SK-N-SH treated with all-trans-retinoic acid at 6 μM for 48 hours (cell line): ENCODE results near the gene MTERF2.

Experiments
- ATAC-seq: fragments of 200-7000 bp; cut with Tn5 transposase; 3 replicates; pipeline ENCODE4 v1.9.1; 2020; ENCODE audit warnings: mild to moderate bottlenecking, moderate library complexity
- ARNTL ChIP-seq: fragments of 450-650 bp; formaldehyde crosslinking; IDR thresholded peaks from 2 replicates; pipeline ENCODE4 v1.5.0; 2020; ENCODE audit warnings: low read depth, mild to moderate bottlenecking, moderate library complexity, borderline replicate concordance
- BACH2 ChIP-seq: fragments of 250-450 bp; sonication (Bioruptor Pico); IDR thresholded peaks from 2 replicates; pipeline ENCODE4 v1.9.0; 2021; ENCODE audit warnings: mild to moderate bottlenecking, borderline replicate concordance
- CREB5 ChIP-seq: fragments of 250-450 bp; sonication (Bioruptor Pico); IDR thresholded peaks from 2 replicates; pipeline ENCODE4 v1.5.1; 2020; ENCODE audit warnings: low read depth, mild to moderate bottlenecking, moderate library complexity
- CSDC2 ChIP-seq: fragments of 250-450 bp; sonication (Bioruptor Pico); IDR thresholded peaks from 2 replicates; pipeline ENCODE4 v1.5.0; 2020; ENCODE audit warnings: mild to moderate bottlenecking, moderate library complexity
- CSRNP3 ChIP-seq: fragments of 250-450 bp; sonication (Bioruptor Pico); IDR thresholded peaks from 2 replicates; pipeline ENCODE4 v1.5.1; 2021; ENCODE audit warnings: mild to moderate bottlenecking, moderate library complexity
- ESRRG ChIP-seq: fragments of 250-450 bp; sonication (Bioruptor Pico); IDR thresholded peaks from 2 replicates; pipeline ENCODE4 v1.6.1; 2021; ENCODE audit warnings: mild to moderate bottlenecking
- GLIS3 ChIP-seq: fragments of 250-450 bp; sonication (Bioruptor Pico); IDR thresholded peaks from 2 replicates; pipeline ENCODE4 v1.5.0; 2020; ENCODE audit warnings: mild to moderate bottlenecking, moderate library complexity
- OSR1 ChIP-seq: fragments of 250-450 bp; sonication (Bioruptor Pico); IDR thresholded peaks from 2 replicates; pipeline ENCODE4 v1.8.0; 2022; ENCODE audit warnings: moderate library complexity, mild to moderate bottlenecking, inconsistent platforms
- PATZ1 ChIP-seq: fragments of 250-450 bp; sonication (Bioruptor Pico); IDR thresholded peaks from 2 replicates; pipeline ENCODE4 v1.8.0; 2020; ENCODE audit warnings: mild to moderate bottlenecking, moderate library complexity, borderline replicate concordance
- POU6F1 ChIP-seq: fragments of 250-450 bp; sonication (Bioruptor Pico); IDR thresholded peaks from 2 replicates; pipeline ENCODE4 v1.8.0; 2021; ENCODE audit warnings: low read depth, mild to moderate bottlenecking, moderate library complexity, borderline replicate concordance
- PPARA ChIP-seq: fragments of 250-450 bp; sonication (Bioruptor Pico); IDR thresholded peaks from 2 replicates; pipeline ENCODE4 v1.5.0; 2020; ENCODE audit warnings: mild to moderate bottlenecking, borderline replicate concordance
- RARB ChIP-seq: fragments of 250-450 bp; sonication (Bioruptor Pico); IDR thresholded peaks from 2 replicates; pipeline ENCODE4 v1.8.0; 2021; ENCODE audit warnings: mild to moderate bottlenecking, moderate library complexity
- SNAI2 ChIP-seq: fragments of 250-450 bp; sonication (Bioruptor Pico); IDR thresholded peaks from 2 replicates; pipeline ENCODE4 v1.5.0; 2020; ENCODE audit warnings: mild to moderate bottlenecking, moderate library complexity
- TCF4 ChIP-seq: fragments of 250-450 bp; sonication (Bioruptor Pico); IDR thresholded peaks from 2 replicates; pipeline ENCODE4 v1.8.0; 2021; ENCODE audit warnings: mild to moderate bottlenecking, moderate library complexity, borderline replicate concordance
- TOX ChIP-seq: fragments of 250-450 bp; sonication (Bioruptor Pico); IDR thresholded peaks from 2 replicates; pipeline ENCODE4 v1.8.0; 2021; ENCODE audit warnings: mild to moderate bottlenecking, moderate library complexity, borderline replicate concordance
- TSHZ2 ChIP-seq: fragments of 250-450 bp; sonication (Bioruptor Pico); IDR thresholded peaks from 2 replicates; pipeline ENCODE4 v1.5.0; 2020; ENCODE audit warnings: mild to moderate bottlenecking, moderate library complexity
- ZC3H10 ChIP-seq: fragments of 250-450 bp; sonication (Bioruptor Pico); IDR thresholded peaks from 2 replicates; pipeline ENCODE4 v1.5.1; 2021; ENCODE audit warnings: mild to moderate bottlenecking, moderate library complexity
- ZFP3 ChIP-seq: fragments of 250-450 bp; sonication (Bioruptor Pico); IDR thresholded peaks from 2 replicates; pipeline ENCODE4 v1.5.0; 2020; ENCODE audit warnings: mild to moderate bottlenecking, moderate library complexity
- ZFP30 ChIP-seq: fragments of 450-650 bp; formaldehyde crosslinking; IDR thresholded peaks from 2 replicates; pipeline ENCODE4 v1.5.0; 2022; ENCODE audit warnings: mild to moderate bottlenecking, moderate library complexity
- ZNF565 ChIP-seq: fragments of 450-650 bp; formaldehyde crosslinking; conservative IDR thresholded peaks from 2 replicates; pipeline ENCODE4 v1.5.0; 2020; ENCODE audit warnings: low read depth, mild to moderate bottlenecking, moderate library complexity
- ZNF70 ChIP-seq: fragments of 450-650 bp; formaldehyde crosslinking; IDR thresholded peaks from 2 replicates; pipeline ENCODE4 v1.5.0; 2020; ENCODE audit warnings: mild to moderate bottlenecking, moderate library complexity
- ZNF8 ChIP-seq: fragments of 450-650 bp; formaldehyde crosslinking; IDR thresholded peaks from 2 replicates; pipeline ENCODE4 v1.5.0; 2020; ENCODE audit warnings: mild to moderate bottlenecking, moderate library complexity

MTERF2 gene

GRCh38 chr12:106953352-106954250 lies 33.3 kb downstream of the MTERF2 start (continued):
- TF ChIP-seq TSHZ2 (CRISPR knock-in tag) (no peak), ZNF8 (CRISPR knock-in tag) (no peak), SNAI2 (CRISPR knock-in tag) (no peak), GLIS3 (CRISPR knock-in tag) (no peak), OSR1 (CRISPR knock-in tag) (no peak), BACH2 (CRISPR knock-in tag) (no peak)

- ATAC-seq: no peak
- no peak for TF ChIP-seq ESRRG (CRISPR knock-in tag)
- no peak for TF ChIP-seq ZFP3
- no peak for TF ChIP-seq CSRNP3 (CRISPR knock-in tag)
- TF ChIP-seq ZNF565 (CRISPR knock-in tag): no peak
- TF ChIP-seq ZNF70 (CRISPR knock-in tag): no peak
- no peak for TF ChIP-seq SNAI2 (CRISPR knock-in tag)
- TF ChIP-seq GLIS3 (CRISPR knock-in tag): no peak
- no peak for TF ChIP-seq RARB (CRISPR knock-in tag)
- TF ChIP-seq ZNF8 (CRISPR knock-in tag): no peak
- no peak for TF ChIP-seq ZFP30 (CRISPR knock-in tag)
- TF ChIP-seq CSDC2 (CRISPR knock-in tag): no peak
- TF ChIP-seq OSR1 (CRISPR knock-in tag): no peak
- TF ChIP-seq, all 23 proteins: peak for 0
These were observed 36.4 kb downstream of the MTERF2 start for GRCh38 chr12:106950591-106950990.

GRCh38 chr12:106947461-106947860 lies 39.5 kb downstream of the MTERF2 start:
- ATAC-seq: no peak
- TF ChIP-seq TOX (CRISPR knock-in tag): no peak

- no peak for ATAC-seq
- TF ChIP-seq OSR1 (CRISPR knock-in tag) (no peak), CREB5 (no peak), ZFP3 (no peak), TSHZ2 (CRISPR knock-in tag) (no peak), ZNF565 (CRISPR knock-in tag) (no peak), CSDC2 (CRISPR knock-in tag) (no peak), ZC3H10 (CRISPR knock-in tag) (no peak), ARNTL (CRISPR knock-in tag) (no peak), POU6F1 (CRISPR knock-in tag) (no peak), PATZ1 (CRISPR knock-in tag) (no peak), TCF4 (CRISPR knock-in tag) (no peak), ESRRG (CRISPR knock-in tag) (no peak), GLIS3 (CRISPR knock-in tag) (no peak), TOX (CRISPR knock-in tag) (no peak), PPARA (CRISPR knock-in tag) (no peak), ZNF8 (CRISPR knock-in tag) (no peak)
These were observed 41.6 kb downstream of the MTERF2 start for GRCh38 chr12:106945261-106945851.
